ENCODE results near the gene RIMKLA.
A peak's percentile ranks its signal among the peaks of the same experiment; 100 is the strongest.

RIMKLA gene

GRCh38 chr1:42380586-42381279, at the start of gene RIMKLA:
Gene RIMKLA (plus strand): TSS chr1:42380792. CDS start chr1:42380935, 143 bp downstream.
- DNase-seq (ENCODE audit: low read depth in 2 of 2) = peak; percentile 40 to 49

GRCh38 chr1:42332877-42333276, 47.7 kb upstream of the RIMKLA start:
- no peak for DNase-seq (ENCODE audit: low read depth in 2 of 2)

GRCh38 chr1:42333662-42334239, 46.8 kb upstream of the RIMKLA start:
- no peak for DNase-seq (ENCODE audit: low read depth in 2 of 2)

GRCh38 chr1:42334240-42335049, 46.1 kb upstream of the RIMKLA start:
- peak; percentile 11 for DNase-seq (ENCODE audit: low read depth in 2 of 2)

GRCh38 chr1:42335050-42335808, 45.4 kb upstream of the RIMKLA start, which contains the start of gene FOXJ3:
Gene FOXJ3 (minus strand): TSS chr1:42335235. CDS start chr1:42311093, 24,142 bp downstream.
- DNase-seq (ENCODE audit: low read depth in 2 of 2) = peak; percentile 89 to 91

- DNase-seq (ENCODE audit: low read depth in 2 of 2) = no peak
Measured at GRCh38 chr1:42335809-42336518, 44.6 kb upstream of the RIMKLA start.

GRCh38 chr1:42336978-42337377, 43.6 kb upstream of the RIMKLA start:
- DNase-seq (ENCODE audit: low read depth in 2 of 2) = no peak

GRCh38 chr1:42340093-42340492, 40.5 kb upstream of the RIMKLA start:
- DNase-seq (ENCODE audit: low read depth in 2 of 2) = no peak

GRCh38 chr1:42340901-42341300, 39.7 kb upstream of the RIMKLA start:
- no peak for DNase-seq (ENCODE audit: low read depth in 2 of 2)

- no peak for DNase-seq (ENCODE audit: low read depth in 2 of 2)
Measured at GRCh38 chr1:42343049-42343448, 37.5 kb upstream of the RIMKLA start.

GRCh38 chr1:42348498-42348897, 32.1 kb upstream of the RIMKLA start:
- no peak for DNase-seq (ENCODE audit: low read depth in 2 of 2)

- DNase-seq (ENCODE audit: low read depth in 2 of 2) = no peak
Measured at GRCh38 chr1:42350086-42350485, 30.5 kb upstream of the RIMKLA start.

- DNase-seq (ENCODE audit: low read depth in 2 of 2) = no peak
Measured at GRCh38 chr1:42358791-42359190, 21.8 kb upstream of the RIMKLA start.

GRCh38 chr1:42359466-42359865, 21.1 kb upstream of the RIMKLA start:
- DNase-seq (ENCODE audit: low read depth in 2 of 2) = no peak

- DNase-seq (ENCODE audit: low read depth in 2 of 2) = no peak
Measured at GRCh38 chr1:42364089-42364488, 16.5 kb upstream of the RIMKLA start.

GRCh38 chr1:42364542-42364941, 16.1 kb upstream of the RIMKLA start:
- DNase-seq (ENCODE audit: low read depth in 2 of 2) = no peak

GRCh38 chr1:42365118-42365517, 15.5 kb upstream of the RIMKLA start:
- DNase-seq (ENCODE audit: low read depth in 2 of 2) = no peak

- DNase-seq (ENCODE audit: low read depth in 2 of 2) = no peak
Measured at GRCh38 chr1:42368096-42368795, 12.3 kb upstream of the RIMKLA start.

- DNase-seq (ENCODE audit: low read depth in 2 of 2) = no peak
Measured at GRCh38 chr1:42369471-42369870, 11.1 kb upstream of the RIMKLA start.

- no peak for DNase-seq (ENCODE audit: low read depth in 2 of 2)
Measured at GRCh38 chr1:42370876-42371549, 9.6 kb upstream of the RIMKLA start.
